GM12865 (cell line): ENCODE measurements around the gene ADCY5.
A peak's percentile ranks its signal among the peaks of the same experiment; 100 is the strongest.

ENCODE experiments used
- DNase-seq: peaks from one replicate; pipeline ENCODE4 v3.0.0; 2010; ENCODE audit warnings: low read depth
- H3K4me3 ChIP-seq: 2 replicates; pipeline ENCODE4 v1.5.1; 2011; ENCODE audit warnings: mild to moderate bottlenecking, low read depth, low read length, control low read depth
- CTCF ChIP-seq: IDR thresholded peaks from 2 replicates; pipeline ENCODE4 v1.5.1; 2011; ENCODE audit warnings: low read length, control low read depth, low read depth, inconsistent platforms; ENCODE audit not compliant: insufficient read depth; ENCODE audit errors: missing control alignments

The ADCY5 gene

GRCh38 chr3:123337226-123337625 is 111.7 kb downstream of the ADCY5 start:
- no peak overlapping the region for H3K4me3 ChIP-seq
- DNase-seq = no peak
- TF ChIP-seq CTCF = no peak

- no peak for DNase-seq
- TF ChIP-seq CTCF = no peak
- H3K4me3 ChIP-seq = no peak overlapping the region
Observed at GRCh38 chr3:123336441-123336851, 112.4 kb downstream of the ADCY5 start.

- TF ChIP-seq CTCF = no peak
- no peak for DNase-seq
- H3K4me3 ChIP-seq = no peak overlapping the region
Observed at GRCh38 chr3:123336001-123336400, 112.9 kb downstream of the ADCY5 start.

- DNase-seq = peak; percentile 11
Observed at GRCh38 chr3:123335007-123335670, 113.8 kb downstream of the ADCY5 start.

GRCh38 chr3:123334056-123334455 is 114.8 kb downstream of the ADCY5 start:
- no peak for DNase-seq
- H3K4me3 ChIP-seq = no peak overlapping the region
- TF ChIP-seq CTCF = no peak

More at GRCh38 chr3:123335007-123335670, 113.8 kb downstream of the ADCY5 start:
- TF ChIP-seq CTCF = no peak
- no peak overlapping the region for H3K4me3 ChIP-seq

GRCh38 chr3:123333401-123333800 is 115.5 kb downstream of the ADCY5 start:
- no peak overlapping the region for H3K4me3 ChIP-seq
- DNase-seq = no peak
- no peak for TF ChIP-seq CTCF

- no peak for DNase-seq
- H3K4me3 ChIP-seq = no peak overlapping the region
- TF ChIP-seq CTCF = no peak
Observed at GRCh38 chr3:123332124-123332641, 116.7 kb downstream of the ADCY5 start.
